GM21360 (cell line): ENCODE measurements around the gene BICD2.

Experiments used
- ATAC-seq: cut with Tn5 transposase; IDR thresholded peaks from one replicate; pipeline ENCODE4 v1.9.1; 2021; ENCODE audit warnings: mild to moderate bottlenecking, moderate library complexity; ENCODE audit not compliant: unreplicated experiment

BICD2 gene

DNA sequence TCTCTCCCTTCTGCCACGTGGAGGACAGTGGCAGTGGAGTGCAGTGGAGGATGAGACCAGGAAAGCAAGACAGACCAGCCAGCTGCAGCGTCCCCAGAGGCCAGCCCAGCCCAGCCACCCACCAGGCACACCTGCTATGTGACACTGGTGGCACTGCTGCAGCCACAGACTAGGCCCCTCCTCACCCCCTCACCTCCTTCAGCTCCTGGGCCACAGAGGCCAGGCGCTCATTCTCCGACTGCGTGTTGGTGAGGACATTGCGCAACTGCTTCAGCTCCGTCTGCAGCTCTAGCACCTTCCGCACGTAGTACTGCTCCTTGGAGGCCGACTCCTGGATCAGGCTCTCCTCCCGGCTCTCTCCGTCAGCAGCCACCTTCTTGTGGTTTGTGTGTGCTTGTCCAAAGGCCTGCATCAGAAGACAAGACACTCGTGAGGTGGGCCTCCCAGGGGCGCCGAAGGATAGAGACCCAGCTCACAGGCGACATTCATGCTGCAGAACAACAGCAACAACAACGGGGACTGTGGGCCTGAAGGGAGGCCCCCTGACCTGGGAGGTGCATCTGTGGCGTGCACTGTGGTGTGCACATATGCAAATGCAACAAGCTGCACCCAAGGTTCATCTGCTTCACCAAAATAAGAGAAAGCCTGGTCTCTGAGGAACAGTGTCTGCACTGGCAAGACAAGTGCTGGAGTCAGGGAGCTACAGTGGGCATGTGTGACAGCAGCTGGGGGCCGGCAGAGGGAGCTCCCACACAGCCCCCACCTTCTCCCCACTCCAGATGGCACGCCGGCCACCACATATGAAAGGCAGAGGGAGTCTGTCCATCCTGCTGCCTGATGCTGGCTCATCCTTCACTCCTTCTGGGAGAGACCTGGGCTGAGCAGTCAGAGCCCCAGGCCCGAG, 35.5 kb downstream of the BICD2 start:
- peak; percentile 80 for ATAC-seq

DNA sequence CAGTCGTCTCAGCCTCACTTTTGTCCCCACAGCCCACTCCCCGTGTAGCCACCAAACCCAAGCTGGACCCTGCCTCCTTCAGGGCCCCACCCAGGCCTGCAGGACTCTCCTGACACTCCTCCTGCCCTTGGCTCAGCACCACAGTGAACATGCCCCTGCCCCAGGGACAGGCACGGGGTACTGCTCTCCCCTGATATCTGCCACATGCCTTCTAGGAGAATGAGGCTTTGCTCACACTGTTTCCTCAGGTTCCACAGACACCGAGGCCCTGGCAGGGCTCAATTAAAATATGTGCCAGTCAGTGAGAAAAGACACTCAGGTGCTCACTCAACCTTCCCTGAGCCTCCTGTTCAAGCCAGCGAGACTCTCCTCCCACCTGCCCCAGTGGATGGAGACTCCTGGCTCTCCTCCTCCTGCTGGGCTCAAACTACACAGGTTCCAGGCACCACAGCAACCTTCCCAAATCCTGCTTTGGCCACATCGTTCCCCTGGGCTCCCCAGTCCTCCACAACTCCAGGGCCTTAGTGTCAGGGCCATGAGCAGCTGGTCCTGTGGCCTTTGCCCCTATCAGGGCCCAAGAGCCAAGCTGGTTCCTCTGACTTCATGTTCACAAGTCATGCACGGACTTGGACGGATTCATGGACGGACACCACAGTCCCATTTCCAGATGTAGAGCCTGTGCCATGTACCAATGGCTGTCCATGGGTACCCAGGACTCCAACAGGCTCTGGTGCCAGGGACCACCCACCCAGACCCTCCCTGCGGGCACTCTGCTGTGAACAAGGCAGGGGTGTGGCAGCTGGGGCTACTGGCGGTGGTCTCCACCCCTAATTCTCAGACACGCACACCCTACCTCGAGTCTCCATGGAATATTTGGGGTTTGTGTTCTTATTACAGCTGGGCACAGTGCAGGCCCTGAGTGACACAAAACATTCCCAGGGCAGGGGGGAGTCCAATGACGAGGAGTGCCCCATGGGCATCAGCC, 36.6 kb downstream of the BICD2 start:
- no peak for ATAC-seq

GRCh38 chr9:92726971-92727715, 37.5 kb downstream of the BICD2 start:
- ATAC-seq, result no peak

DNA sequence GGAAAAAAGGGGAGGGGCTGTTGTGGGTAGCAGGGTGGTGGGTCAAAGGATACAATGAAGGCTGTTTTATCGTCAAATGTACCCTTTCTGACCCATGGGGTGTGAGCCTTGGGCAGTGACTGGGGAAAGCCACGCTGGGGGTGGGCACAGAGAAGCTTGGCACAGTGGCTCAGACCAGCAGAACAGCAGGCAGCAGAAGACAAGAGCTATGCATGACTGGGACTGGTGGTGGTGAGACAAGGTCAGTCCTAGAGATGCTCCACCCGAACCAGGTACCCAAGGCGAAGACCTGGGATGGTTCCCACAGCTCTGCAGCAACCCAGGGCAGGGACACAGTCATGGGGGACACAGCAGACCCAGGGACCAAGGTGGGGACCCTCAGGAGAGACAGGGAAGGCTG, 38.3 kb downstream of the BICD2 start:
- ATAC-seq, result no peak

GRCh38 chr9:92725766-92726165, 38.9 kb downstream of the BICD2 start:
- ATAC-seq, result no peak

- ATAC-seq, result no peak
These were observed 39.4 kb downstream of the BICD2 start for GRCh38 chr9:92725266-92725545.

DNA sequence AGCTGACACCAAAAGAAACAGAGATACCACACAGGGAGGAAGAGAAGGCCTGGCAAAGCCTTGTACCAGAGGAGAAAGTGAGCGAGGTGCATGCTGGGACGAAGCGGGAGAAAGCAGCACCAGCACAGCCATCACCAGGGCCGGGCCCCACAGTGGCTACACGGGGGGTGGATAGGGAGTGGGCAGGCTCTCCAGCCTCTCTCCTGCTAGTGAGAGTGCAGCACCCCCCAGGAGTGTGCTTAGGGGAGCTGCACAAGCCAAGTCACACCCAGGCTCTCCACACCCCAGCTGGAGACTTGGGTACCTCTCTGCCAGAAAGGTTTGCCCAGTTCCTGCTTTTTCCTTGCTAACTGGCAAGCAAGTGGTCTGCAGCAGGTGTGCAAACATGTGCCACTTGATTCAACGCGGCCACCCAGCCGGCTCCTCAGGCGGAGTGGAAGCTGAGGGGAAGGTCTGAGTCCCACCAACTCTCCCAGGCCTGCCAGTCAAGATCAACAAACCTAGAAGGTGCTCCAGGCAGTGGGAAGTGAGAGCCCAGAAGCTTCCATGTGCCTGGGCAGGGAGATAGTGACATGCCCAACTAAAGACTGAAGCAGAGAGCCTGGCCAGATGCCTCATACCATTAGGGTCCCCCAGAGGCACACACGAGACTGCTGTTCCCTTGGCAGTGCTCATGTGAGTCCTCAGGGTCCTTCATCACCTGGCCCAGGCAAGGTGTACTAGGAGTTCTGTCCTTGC, 39.9 kb downstream of the BICD2 start:
- ATAC-seq, result no peak

GRCh38 chr9:92723801-92724323, 40.8 kb downstream of the BICD2 start:
- ATAC-seq, result no peak

- ATAC-seq, result no peak
These were observed 41.4 kb downstream of the BICD2 start for GRCh38 chr9:92723299-92723625.

DNA sequence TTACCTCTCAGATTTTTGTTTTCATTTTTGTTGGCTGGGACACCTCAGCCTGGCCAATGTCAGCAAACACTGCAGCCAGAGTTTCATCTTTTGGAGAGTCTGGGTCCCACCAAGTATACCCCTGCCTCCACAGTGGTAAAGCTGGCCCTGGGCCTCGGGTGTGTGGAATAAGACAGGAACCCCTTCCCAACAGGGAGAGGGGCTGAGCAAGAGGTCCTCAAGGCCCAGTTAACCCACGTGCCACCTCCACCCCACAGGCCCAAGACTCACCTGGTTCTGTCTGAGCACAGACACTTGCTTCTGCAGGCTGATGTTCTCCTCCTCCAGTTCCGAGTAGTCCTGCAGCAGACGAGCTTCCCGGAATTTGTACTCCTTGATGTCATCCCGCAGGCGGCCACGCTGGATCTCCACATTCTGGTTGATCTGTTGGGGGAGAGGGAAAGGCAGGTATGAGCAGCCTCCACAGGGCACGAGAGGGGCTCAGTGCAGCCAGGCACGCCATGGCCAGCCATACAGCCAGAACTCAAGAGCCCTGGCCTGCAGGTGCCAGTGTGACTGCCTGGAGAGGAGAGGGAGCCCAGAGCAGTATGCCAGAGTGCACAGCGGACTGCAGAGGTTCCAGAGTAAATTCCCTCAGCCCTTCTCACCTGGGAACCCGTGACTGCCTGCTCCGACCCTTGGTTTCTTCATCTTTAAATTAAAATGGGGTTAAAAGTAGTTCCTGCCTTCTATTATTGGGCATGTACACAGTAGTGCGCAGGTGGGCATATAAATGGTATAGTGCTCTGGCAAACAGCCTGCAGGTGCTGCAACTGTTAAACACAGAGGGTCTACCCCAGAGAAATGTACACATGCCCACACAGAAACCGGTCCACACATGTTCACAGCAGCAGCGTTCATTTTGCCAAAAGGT, 42.0 kb downstream of the BICD2 start:
- ATAC-seq, result no peak

DNA sequence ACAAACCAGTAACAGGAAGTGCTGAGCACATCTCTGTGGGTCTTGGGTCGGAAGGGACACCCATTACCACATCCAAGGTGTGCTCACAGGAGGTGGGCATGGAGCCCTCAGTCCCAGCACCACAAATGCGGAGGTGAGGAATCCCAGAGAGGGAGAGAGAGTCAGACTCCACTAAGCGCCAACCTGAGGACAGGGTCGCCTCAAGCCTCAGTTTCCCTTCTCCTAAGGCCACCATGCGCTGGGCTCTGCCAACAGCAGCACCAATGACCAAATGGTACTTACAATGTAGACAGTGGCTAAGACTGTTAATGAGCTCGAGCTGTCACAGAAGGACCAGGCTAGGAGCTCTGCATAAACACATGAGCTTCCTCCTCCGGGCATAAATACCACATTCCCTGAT, 43.1 kb downstream of the BICD2 start:
- no peak for ATAC-seq

- no peak for ATAC-seq
These were observed 43.7 kb downstream of the BICD2 start for GRCh38 chr9:92720807-92721535.

GRCh38 chr9:92720209-92720765, 44.3 kb downstream of the BICD2 start:
- no peak for ATAC-seq

DNA sequence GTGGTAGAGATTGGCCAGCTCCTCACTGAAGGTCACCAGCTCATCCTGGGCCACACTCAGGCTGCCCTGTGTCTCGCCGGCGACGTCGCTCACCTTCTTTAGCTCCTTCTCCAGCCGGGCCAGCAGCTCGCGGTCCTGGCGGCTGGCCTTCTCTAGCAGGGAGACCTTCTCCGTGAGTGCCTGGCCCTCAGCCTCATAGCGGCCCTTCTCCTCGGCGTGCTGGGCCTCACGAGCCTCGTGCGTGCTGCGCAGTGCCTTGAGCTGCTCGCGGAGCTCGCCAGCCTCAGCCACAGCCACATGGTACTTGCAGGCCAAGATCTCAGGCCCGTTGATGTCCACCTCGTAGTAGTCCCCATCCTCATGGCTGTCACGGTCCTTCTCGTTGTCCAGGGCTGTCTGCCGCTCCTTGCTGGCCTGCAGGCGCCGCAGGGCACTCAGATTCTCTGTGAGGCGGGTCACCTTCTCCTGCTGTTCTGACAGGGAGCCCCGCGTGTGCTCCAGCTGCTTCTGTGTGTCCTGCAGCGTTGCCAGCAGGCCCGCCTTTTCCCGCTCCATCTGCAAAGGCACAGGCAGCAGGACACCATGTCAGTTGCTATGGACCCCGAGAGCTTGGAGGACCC, 45.5 kb downstream of the BICD2 start:
- ATAC-seq, result no peak

- no peak for ATAC-seq
These were observed 46.3 kb downstream of the BICD2 start for GRCh38 chr9:92718086-92719001.

- no peak for ATAC-seq
These were observed 47.2 kb downstream of the BICD2 start for GRCh38 chr9:92717201-92718085.
